Transverse colon (tissue), 3 donors: Measurements from ENCODE around the gene KPNA6.

Source experiments
- CTCF ChIP-seq, 5 experiments: fragments of 200-600 bp in 3 of 5; fragments of 450-650 bp in 2 of 5; sonication (generic) in 3 of 5; IDR thresholded peaks; 1 replicate in 2 of 5; 2 replicates in 3 of 5; pipeline ENCODE4 v1.5.1; 2016 to 2017; ENCODE audit warnings: antibody characterized with exemption in 5 of 5, inconsistent platforms in 3 of 5, mild to moderate bottlenecking in 2 of 5, moderate library complexity in 1 of 5
- POLR2A ChIP-seq: fragments of 450-650 bp; IDR thresholded peaks from one replicate; pipeline ENCODE4 v1.6.1; 2016; ENCODE audit warnings: antibody characterized with exemption, mild to moderate bottlenecking, moderate library complexity

- no peak for TF ChIP-seq POLR2A
- TF ChIP-seq CTCF (IDR thresholded peaks at IDR 0.05): no peak
Measured at GRCh38 chr1:32199717-32200072, 91.8 kb downstream of the KPNA6 start.
